ENCODE results near the gene JARID2.

The JARID2 gene

GRCh38 chr6:15255909-15256395 lies 10.1 kb downstream of the JARID2 start:
- Histone ChIP-seq H3K27me3 (ENCODE audit: low read length) (no peaks in the 10 kb centered on the region), H3K79me2 (ENCODE audit: insufficient read depth, low read length) (no peaks in the 10 kb centered on the region), H3K4me3 (ENCODE audit: insufficient read depth, low read length, poor library complexity, severe bottlenecking) (no peak overlapping the region), H3K4me2 (ENCODE audit: low read depth, low read length, poor library complexity, severe bottlenecking) (no peak overlapping the region), H3K9ac (ENCODE audit: low read length) (no peak overlapping the region), H4K20me1 (ENCODE audit: low read depth, low read length) (peaks cover 16% of the 10 kb centered on the region; the same call in 1 of the 2 replicates), H3F3A (ENCODE audit: insufficient read depth) (no peaks in the 10 kb centered on the region), H3K9me2 (replicated peaks; ENCODE audit: insufficient read depth, low read length) (no peaks in the 10 kb centered on the region), H3K9me3 (ENCODE audit: insufficient read depth, low read length) (no peaks in the 10 kb centered on the region), H3K36me3 (ENCODE audit: low read length) (no peaks in the 10 kb centered on the region), H2AFZ (ENCODE audit: low read depth, low read length, severe bottlenecking) (no peak overlapping the region), H3K27ac (ENCODE audit: low read depth, low read length) (no peak overlapping the region)
- TF ChIP-seq EZH2phosphoT487 (conservative IDR thresholded peaks at IDR 0.05; ENCODE audit: low read length), result no peak
- TF ChIP-seq CTCF (IDR thresholded peaks at IDR 0.05; ENCODE audit: insufficient read depth, low read length, poor library complexity, severe bottlenecking), result no peak

GRCh38 chr6:15256538-15257271 lies 10.8 kb downstream of the JARID2 start:
- H3K79me2 ChIP-seq (ENCODE audit: insufficient read depth, low read length), result no peaks in the 10 kb centered on the region
- H3K4me3 ChIP-seq (ENCODE audit: insufficient read depth, low read length, poor library complexity, severe bottlenecking), result no peak overlapping the region
- H3F3A ChIP-seq (ENCODE audit: insufficient read depth), result no peaks in the 10 kb centered on the region
- TF ChIP-seq EZH2phosphoT487 (conservative IDR thresholded peaks at IDR 0.05; ENCODE audit: low read length) (no peak), CTCF (IDR thresholded peaks at IDR 0.05; ENCODE audit: insufficient read depth, low read length, poor library complexity, severe bottlenecking) (no peak)
- H3K4me2 ChIP-seq (ENCODE audit: low read depth, low read length, poor library complexity, severe bottlenecking), result no peak overlapping the region
- no peaks in the 10 kb centered on the region for H3K27me3 ChIP-seq (ENCODE audit: low read length)
- no peaks in the 10 kb centered on the region for H3K36me3 ChIP-seq (ENCODE audit: low read length)
- no peak overlapping the region for H3K27ac ChIP-seq (ENCODE audit: low read depth, low read length)
- no peaks in the 10 kb centered on the region for H3K9me3 ChIP-seq (ENCODE audit: insufficient read depth, low read length)
- peaks cover 16% of the 10 kb centered on the region; the same call in 1 of the 2 replicates for H4K20me1 ChIP-seq (ENCODE audit: low read depth, low read length)
- H3K9me2 ChIP-seq (replicated peaks; ENCODE audit: insufficient read depth, low read length), result no peaks in the 10 kb centered on the region
- H3K9ac ChIP-seq (ENCODE audit: low read length), result no peak overlapping the region
- H2AFZ ChIP-seq (ENCODE audit: low read depth, low read length, severe bottlenecking), result no peak overlapping the region

GRCh38 chr6:15257357-15258132 lies 11.7 kb downstream of the JARID2 start:
- Histone ChIP-seq H3K4me3 (ENCODE audit: insufficient read depth, low read length, poor library complexity, severe bottlenecking) (no peak overlapping the region), H3K9ac (ENCODE audit: low read length) (no peak overlapping the region), H4K20me1 (ENCODE audit: low read depth, low read length) (peaks cover 16% of the 10 kb centered on the region; the same call in 1 of the 2 replicates), H3K36me3 (ENCODE audit: low read length) (no peaks in the 10 kb centered on the region), H3K27me3 (ENCODE audit: low read length) (no peaks in the 10 kb centered on the region), H3K79me2 (ENCODE audit: insufficient read depth, low read length) (no peaks in the 10 kb centered on the region), H3F3A (ENCODE audit: insufficient read depth) (no peaks in the 10 kb centered on the region), H2AFZ (ENCODE audit: low read depth, low read length, severe bottlenecking) (no peak overlapping the region), H3K9me3 (ENCODE audit: insufficient read depth, low read length) (no peaks in the 10 kb centered on the region), H3K27ac (ENCODE audit: low read depth, low read length) (no peak overlapping the region), H3K9me2 (replicated peaks; ENCODE audit: insufficient read depth, low read length) (no peaks in the 10 kb centered on the region), H3K4me2 (ENCODE audit: low read depth, low read length, poor library complexity, severe bottlenecking) (no peak overlapping the region)
- TF ChIP-seq CTCF (IDR thresholded peaks at IDR 0.05; ENCODE audit: insufficient read depth, low read length, poor library complexity, severe bottlenecking) (no peak), EZH2phosphoT487 (conservative IDR thresholded peaks at IDR 0.05; ENCODE audit: low read length) (no peak)

All from SU-DHL-6 (cell line).